LNCAP (cell line): ENCODE data around the gene TAF5L.

ENCODE experiments used
- TF ChIP-seq, protein P1 (sequence below): fragments of 450-650 bp; IDR thresholded peaks from 2 replicates; pipeline ENCODE4 v1.5.1; 2017; ENCODE audit warnings: mild to moderate bottlenecking

TAF5L gene

GRCh38 chr1:229651546-229651945 is 25.6 kb upstream of the TAF5L start:
- TF ChIP-seq, protein P1, sequence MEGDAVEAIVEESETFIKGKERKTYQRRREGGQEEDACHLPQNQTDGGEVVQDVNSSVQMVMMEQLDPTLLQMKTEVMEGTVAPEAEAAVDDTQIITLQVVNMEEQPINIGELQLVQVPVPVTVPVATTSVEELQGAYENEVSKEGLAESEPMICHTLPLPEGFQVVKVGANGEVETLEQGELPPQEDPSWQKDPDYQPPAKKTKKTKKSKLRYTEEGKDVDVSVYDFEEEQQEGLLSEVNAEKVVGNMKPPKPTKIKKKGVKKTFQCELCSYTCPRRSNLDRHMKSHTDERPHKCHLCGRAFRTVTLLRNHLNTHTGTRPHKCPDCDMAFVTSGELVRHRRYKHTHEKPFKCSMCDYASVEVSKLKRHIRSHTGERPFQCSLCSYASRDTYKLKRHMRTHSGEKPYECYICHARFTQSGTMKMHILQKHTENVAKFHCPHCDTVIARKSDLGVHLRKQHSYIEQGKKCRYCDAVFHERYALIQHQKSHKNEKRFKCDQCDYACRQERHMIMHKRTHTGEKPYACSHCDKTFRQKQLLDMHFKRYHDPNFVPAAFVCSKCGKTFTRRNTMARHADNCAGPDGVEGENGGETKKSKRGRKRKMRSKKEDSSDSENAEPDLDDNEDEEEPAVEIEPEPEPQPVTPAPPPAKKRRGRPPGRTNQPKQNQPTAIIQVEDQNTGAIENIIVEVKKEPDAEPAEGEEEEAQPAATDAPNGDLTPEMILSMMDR, result no peak

- TF ChIP-seq, protein P1, result no peak
Observed at GRCh38 chr1:229650045-229650444, 24.1 kb upstream of the TAF5L start.

DNA sequence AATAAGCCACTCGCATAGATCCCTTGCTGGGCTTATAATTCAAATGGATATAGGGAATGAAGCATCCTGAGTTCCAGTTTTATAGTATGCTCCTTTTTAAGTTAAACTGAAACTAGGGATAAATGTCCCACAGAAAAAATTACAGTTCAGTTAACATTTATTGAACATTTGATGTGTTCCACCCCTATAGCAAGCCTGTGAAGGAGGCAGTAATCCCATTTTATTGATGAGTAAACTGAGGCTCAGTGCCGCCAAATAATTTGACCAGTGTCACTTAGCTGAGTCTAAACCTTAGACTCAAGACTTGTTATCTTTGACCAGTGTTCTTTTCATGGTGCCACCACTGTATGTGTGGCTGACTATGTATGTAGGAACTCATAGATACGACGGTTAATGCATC is 22.5 kb upstream of the TAF5L start:
- TF ChIP-seq, protein P1, result no peak

- TF ChIP-seq, protein P1, result no peak
Observed at GRCh38 chr1:229645324-229645993, 19.5 kb upstream of the TAF5L start.

DNA sequence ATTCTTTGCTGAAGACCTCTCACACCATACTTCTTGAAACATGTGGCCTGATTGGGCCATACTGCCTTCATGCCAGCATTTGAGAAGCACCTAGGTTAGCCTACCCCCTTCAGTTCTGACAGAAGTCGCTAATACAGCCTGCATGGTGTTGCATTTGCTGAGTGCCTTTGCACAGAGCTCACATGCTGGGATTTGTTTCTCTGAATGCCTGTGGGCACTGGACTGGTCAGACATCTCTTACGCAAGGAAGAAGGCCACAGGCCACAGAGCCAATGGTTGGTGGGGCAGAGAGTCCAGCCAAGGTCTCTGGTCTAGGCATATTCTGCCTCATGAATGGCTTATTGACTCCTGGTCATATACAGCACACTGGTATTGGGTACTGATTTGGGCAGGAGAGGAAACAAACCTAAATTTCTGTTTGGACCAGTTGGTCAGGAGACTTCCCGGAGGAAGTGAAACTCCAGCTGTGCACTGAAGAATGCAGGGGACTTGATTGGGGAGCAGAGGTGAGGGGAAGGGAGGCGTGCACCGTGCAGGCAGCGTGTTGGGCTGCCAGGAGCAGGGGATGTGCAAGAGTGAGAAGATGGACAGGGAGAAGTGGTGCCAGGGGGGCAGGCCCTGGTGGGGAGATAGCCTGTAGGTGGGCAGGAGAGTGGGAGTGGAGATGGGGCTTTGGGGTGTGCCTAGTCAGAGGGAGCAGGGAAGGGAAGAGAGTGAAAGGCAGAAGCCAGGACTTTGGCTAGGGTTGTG is 18.2 kb upstream of the TAF5L start:
- TF ChIP-seq, protein P1, result no peak

- TF ChIP-seq, protein P1, result no peak
Observed at GRCh38 chr1:229642970-229643369, 17.0 kb upstream of the TAF5L start.

GRCh38 chr1:229642376-229642775 is 16.5 kb upstream of the TAF5L start:
- TF ChIP-seq, protein P1, result no peak
